ENCODE results near the gene GPD1. TPM values are rescaled to one million over a fixed set of nuclear protein-coding genes. Genes with fewer than 3 reads are reported as not detected.

The GPD1 gene
- total RNA-seq, 5 donors from 2014 or later (not counting 1 experiment from before 2014, with no cell fraction given) = 0.41 to 1.1 (median 0.86) TPM

DNA sequence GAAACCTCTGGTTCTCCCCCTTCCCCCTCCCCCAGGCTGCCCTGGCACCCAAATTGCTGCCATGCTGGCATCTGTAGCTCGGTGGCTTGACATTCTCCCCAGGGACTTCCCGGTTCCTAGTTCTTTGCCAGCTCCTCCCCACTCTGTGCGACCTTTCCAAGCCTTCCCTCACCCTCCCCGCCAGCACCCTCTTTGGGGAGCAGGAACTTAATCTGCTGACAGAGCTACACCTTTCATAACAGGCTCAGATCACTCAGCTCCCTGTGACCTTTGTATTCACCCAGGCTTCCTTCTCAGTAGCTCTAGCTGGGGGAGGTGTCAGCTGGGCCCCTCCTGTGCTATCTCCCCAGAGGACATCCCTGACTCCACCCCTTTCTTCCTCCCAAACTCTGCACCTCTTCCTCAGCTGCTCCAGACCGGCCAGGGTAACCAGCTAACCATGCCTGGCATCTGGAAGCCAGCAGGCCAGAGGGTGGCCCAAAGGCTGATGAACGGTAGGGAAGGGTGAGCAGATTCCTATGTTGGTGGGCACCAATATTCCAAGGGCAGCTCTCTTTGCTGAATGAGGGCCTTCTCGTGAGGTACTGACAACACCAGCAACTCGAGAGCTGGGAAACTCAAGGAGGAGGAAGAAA, 6.4 kb downstream of the GPD1 start:
- 72% methylated on average over 4 of the region's 8 CpGs for WGBS (ENCODE audit: insufficient coverage)
- Histone ChIP-seq H3K36me3 (ENCODE audit: control insufficient read depth in 2 of 2, extremely low read depth in 1 of 2, insufficient read depth in 1 of 2, low read length in 1 of 2) (no peaks in the 10 kb centered on the region), H3K9me3 (no peaks in the 10 kb centered on the region), H3K27me3 (replicated peaks in 1 of 2; ENCODE audit: control insufficient read depth in 2 of 2, extremely low read depth in 1 of 2, insufficient read depth in 2 of 2, low read length in 1 of 2) (peaks cover 0 to 7% of the 10 kb centered on the region in 2 experiments), H3K4me3 (ENCODE audit: control insufficient read depth in 1 of 2, extremely low read depth in 1 of 2, low read length in 1 of 2) (no peak overlapping the region), H3K4me1 (ENCODE audit: control insufficient read depth in 1 of 2, extremely low read depth in 1 of 2, insufficient read depth in 2 of 2, low read length in 2 of 2) (peaks cover 2 to 40% of the 10 kb centered on the region in 2 experiments), H3K27ac (ENCODE audit: low read length) (peak overlapping the region; percentile 18)
- peak overlapping the region; percentile 55 to 79 for H3K27ac Mint-ChIP-seq
- peaks cover 0 to 3% of the 10 kb centered on the region in 2 donors for H3K27me3 Mint-ChIP-seq
- ChIA-PET CTCF (interaction anchor here (0.6 to 4.6 kb wide), 16 partner anchors 8 to 65 kb away, joined by 3 to 94 read pairs (median 4); partner anchors contain the start of genes CERS5 (in 2 of the 2) and SMARCD1 (in 1 of the 2)), POLR2A (interaction anchor here in 1 of 2 donors (2.5 kb wide), 1 partner anchor 57 kb away, joined by 24 read pairs; the partner anchor contains the start of gene CERS5)
- H3K9me3 Mint-ChIP-seq = no peaks in the 10 kb centered on the region
- no peak for ATAC-seq (replicated peaks in 1 of 4)
- peak overlapping the region in 2 of 3 donors; percentile 37 to 97 for H3K4me3 Mint-ChIP-seq
- peaks cover 3% of the 10 kb centered on the region for H3K36me3 Mint-ChIP-seq
- DNase-seq = no peak
- H3K4me1 Mint-ChIP-seq = peaks cover 16 to 34% (median 33%) of the 10 kb centered on the region in 3 donors

DNA sequence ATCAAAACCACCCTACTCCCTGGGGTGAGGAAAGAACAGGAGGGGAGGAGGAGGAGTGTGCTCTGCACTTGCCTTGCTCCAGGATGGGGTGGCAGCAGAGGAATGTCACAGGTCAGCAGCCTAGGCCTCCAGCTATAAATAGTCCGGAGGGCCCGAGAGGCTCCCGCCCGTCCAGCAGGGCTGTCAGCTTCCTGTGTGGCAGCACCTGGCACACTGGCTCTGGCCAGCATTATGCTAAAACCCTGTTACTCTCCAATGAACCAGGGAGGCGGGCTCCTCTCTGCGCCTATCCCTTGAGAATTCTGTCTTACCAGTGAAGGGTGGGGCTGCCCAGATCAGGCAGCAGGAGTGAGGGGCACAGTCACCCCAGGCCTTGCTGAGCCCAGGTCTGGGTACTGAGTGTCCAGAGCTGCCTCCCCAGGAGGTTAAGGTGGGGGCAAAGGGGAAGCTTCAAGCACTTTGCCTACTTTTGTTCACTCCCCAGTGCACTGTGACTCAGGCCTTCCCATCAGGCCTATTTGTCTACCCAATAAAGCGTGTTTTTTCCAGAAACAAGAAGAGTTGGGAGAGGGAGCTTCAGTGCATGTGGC, 7.0 kb downstream of the GPD1 start:
- Histone ChIP-seq H3K27ac (ENCODE audit: low read length) (peak overlapping the region; percentile 18), H3K4me1 (ENCODE audit: control insufficient read depth in 1 of 2, extremely low read depth in 1 of 2, insufficient read depth in 2 of 2, low read length in 2 of 2) (peaks cover 2 to 44% of the 10 kb centered on the region in 2 experiments), H3K9me3 (no peaks in the 10 kb centered on the region), H3K36me3 (ENCODE audit: control insufficient read depth in 2 of 2, extremely low read depth in 1 of 2, insufficient read depth in 1 of 2, low read length in 1 of 2) (peaks cover 0 to 5% of the 10 kb centered on the region in 2 donors), H3K27me3 (replicated peaks in 1 of 2; ENCODE audit: control insufficient read depth in 2 of 2, extremely low read depth in 1 of 2, insufficient read depth in 2 of 2, low read length in 1 of 2) (peaks cover 0 to under 1% of the 10 kb centered on the region in 2 experiments), H3K4me3 (ENCODE audit: control insufficient read depth in 1 of 2, extremely low read depth in 1 of 2, low read length in 1 of 2) (peak overlapping the region in 1 of 2 donors; percentile 39)
- CTCF ChIA-PET = interaction anchor here (0.5 to 4.6 kb wide), 26 partner anchors 8 to 1258 kb away, joined by 3 to 94 read pairs (median 4); partner anchors contain the start of genes CERS5 (in 2 of the 2), SMARCD1 (in 2 of the 2), DDX23 (in 1 of the 2) and LIMA1 (in 1 of the 2)
- H3K4me1 Mint-ChIP-seq = peaks cover 22 to 40% (median 39%) of the 10 kb centered on the region in 3 donors
- POLR2A ChIA-PET = interaction anchor here in 1 of 2 donors (0.6 to 2.5 kb wide), 5 partner anchors 19 to 56 kb away, joined by 3 to 24 read pairs (median 10); partner anchors contain the start of genes CERS5 and SMARCD1
- peaks cover 3% of the 10 kb centered on the region for H3K36me3 Mint-ChIP-seq
- H3K27ac Mint-ChIP-seq = peak overlapping the region; percentile 92 to 96
- peak in 1 of 35 experiments; percentile 11 for DNase-seq
- H3K9me3 Mint-ChIP-seq = no peaks in the 10 kb centered on the region
- H3K4me3 Mint-ChIP-seq = peak overlapping the region; percentile 92 to 97 (median 96)
- ATAC-seq (replicated peaks in 1 of 4) = no peak
- WGBS (ENCODE audit: insufficient coverage) = 61% methylated on average over 6 of the region's 7 CpGs
- H3K27me3 Mint-ChIP-seq = peaks cover 0 to 2% of the 10 kb centered on the region in 2 donors

DNA sequence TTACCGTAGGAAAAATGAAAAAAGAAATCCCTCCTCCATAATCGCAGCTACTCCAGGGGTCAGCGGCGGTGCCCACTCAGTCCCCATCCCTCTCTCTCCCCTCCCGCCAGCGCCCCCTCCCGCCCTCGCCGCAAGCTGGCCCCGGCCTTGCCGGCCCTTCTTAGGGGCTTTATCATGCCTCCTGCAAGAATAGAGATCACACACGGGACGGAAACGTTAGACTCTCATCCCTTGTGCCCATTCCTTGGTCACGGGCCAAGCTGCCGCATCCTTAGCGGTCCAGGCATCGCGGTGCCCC, 7.5 kb downstream of the GPD1 start:
- CTCF ChIA-PET = interaction anchor here (0.5 to 6.1 kb wide), 34 partner anchors 13 to 1711 kb away, joined by 3 to 94 read pairs (median 4); partner anchors contain the start of genes CERS5 (in 2 of the 2), SMARCD1 (in 2 of the 2), DDX23 (in 1 of the 2) and LIMA1 (in 1 of the 2)
- H3K4me1 Mint-ChIP-seq = peaks cover 26 to 44% (median 43%) of the 10 kb centered on the region in 3 donors
- peaks cover 5% of the 10 kb centered on the region for H3K36me3 Mint-ChIP-seq
- ATAC-seq (replicated peaks in 1 of 4) = no peak
- DNase-seq = peak in 1 of 35 experiments; percentile 3
- WGBS (ENCODE audit: insufficient coverage) = 15% methylated on average over 13 of the region's 19 CpGs
- Histone ChIP-seq H3K36me3 (ENCODE audit: control insufficient read depth in 2 of 2, extremely low read depth in 1 of 2, insufficient read depth in 1 of 2, low read length in 1 of 2) (peaks cover 0 to 8% of the 10 kb centered on the region in 2 donors), H3K27me3 (replicated peaks in 1 of 2; ENCODE audit: control insufficient read depth in 2 of 2, extremely low read depth in 1 of 2, insufficient read depth in 2 of 2, low read length in 1 of 2) (no peaks in the 10 kb centered on the region), H3K9me3 (no peaks in the 10 kb centered on the region), H3K4me3 (ENCODE audit: control insufficient read depth in 1 of 2, extremely low read depth in 1 of 2, low read length in 1 of 2) (peak overlapping the region in 1 of 2 donors; percentile 39), H3K27ac (ENCODE audit: low read length) (peak overlapping the region; percentile 55), H3K4me1 (ENCODE audit: control insufficient read depth in 1 of 2, extremely low read depth in 1 of 2, insufficient read depth in 2 of 2, low read length in 2 of 2) (peaks cover 2 to 46% of the 10 kb centered on the region in 2 experiments)
- POLR2A ChIA-PET = interaction anchor here in 1 of 2 donors (0.6 to 2.5 kb wide), 6 partner anchors 19 to 110 kb away, joined by 3 to 24 read pairs (median 7); partner anchors contain the start of genes CERS5 and SMARCD1
- H3K4me3 Mint-ChIP-seq = peak overlapping the region; percentile 92 to 97 (median 96)
- H3K27me3 Mint-ChIP-seq = no peaks in the 10 kb centered on the region
- H3K9me3 Mint-ChIP-seq = no peaks in the 10 kb centered on the region
- peak overlapping the region; percentile 92 to 96 for H3K27ac Mint-ChIP-seq

DNA sequence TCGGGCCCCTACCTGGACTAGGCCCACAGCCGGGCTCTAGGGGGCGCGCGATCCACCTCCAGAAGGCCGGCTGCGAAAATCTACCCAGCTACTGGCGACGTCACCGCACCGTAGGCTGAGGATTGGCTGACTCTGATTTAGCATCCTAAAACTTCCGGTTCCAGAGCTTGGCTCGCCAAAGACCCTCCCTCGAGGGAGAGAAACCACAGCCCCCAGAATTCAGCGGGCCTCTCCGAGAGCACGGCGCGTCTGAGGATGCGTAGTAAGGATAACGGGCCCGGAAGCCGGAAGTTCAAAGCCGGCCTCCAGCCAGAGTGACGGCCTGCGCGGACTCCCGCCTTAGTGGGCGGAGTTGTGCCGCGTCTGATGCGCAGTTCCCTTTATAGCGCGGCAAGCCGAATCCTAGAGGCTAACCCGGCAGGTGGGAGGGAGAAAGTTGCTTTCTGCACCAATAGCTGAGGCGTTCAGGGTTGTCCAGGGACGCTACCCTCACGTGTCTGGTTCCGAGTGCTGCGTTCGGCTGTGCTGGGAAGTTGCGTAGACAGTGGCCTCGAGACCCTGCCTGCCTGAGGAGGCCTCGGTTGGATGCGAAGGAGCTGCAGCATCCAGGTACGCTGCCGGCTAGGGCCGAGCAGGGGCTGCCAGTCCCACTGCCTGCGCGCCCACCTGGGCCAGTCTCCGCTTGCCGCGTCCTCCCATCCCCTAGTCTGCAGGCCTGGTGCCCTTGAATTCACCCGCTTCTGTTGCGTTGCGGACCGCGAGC, 8.1 kb downstream of the GPD1 start, which contains the start of gene COX14:
Gene COX14, plus strand, starts transcription at position 544 of the 763 bp plus-strand sequence. CDS start 7,808 bp downstream, outside the sequence.
- ATAC-seq (replicated peaks in 1 of 4) = peak; percentile 86 to 88 (median 86)
- 0% methylated on average over 56 of the region's 59 CpGs for WGBS (ENCODE audit: insufficient coverage)
- Histone ChIP-seq H3K9me3 (no peaks in the 10 kb centered on the region), H3K36me3 (ENCODE audit: control insufficient read depth in 2 of 2, extremely low read depth in 1 of 2, insufficient read depth in 1 of 2, low read length in 1 of 2) (peaks cover 3 to 13% of the 10 kb centered on the region in 2 donors), H3K27me3 (replicated peaks in 1 of 2; ENCODE audit: control insufficient read depth in 2 of 2, extremely low read depth in 1 of 2, insufficient read depth in 2 of 2, low read length in 1 of 2) (no peaks in the 10 kb centered on the region), H3K4me1 (ENCODE audit: control insufficient read depth in 1 of 2, extremely low read depth in 1 of 2, insufficient read depth in 2 of 2, low read length in 2 of 2) (peaks cover 2 to 51% of the 10 kb centered on the region in 2 experiments), H3K27ac (ENCODE audit: low read length) (peak within 1 kb of the TSS; percentile 84), H3K4me3 (ENCODE audit: control insufficient read depth in 1 of 2, extremely low read depth in 1 of 2, low read length in 1 of 2) (peak within 1 kb of the TSS; percentile 81 to 98)
- POLR2A ChIA-PET = interaction anchor here (0.5 to 2.5 kb wide), 17 partner anchors 18 to 1260 kb away, joined by 3 to 24 read pairs (median 4); partner anchors contain the start of genes SMARCD1 (in 2 of the 2), CERS5 (in 1 of the 2), DDX23 (in 1 of the 2) and TMBIM6 (in 1 of the 2)
- peak within 1 kb of the TSS; percentile 92 to 96 for H3K27ac Mint-ChIP-seq
- peak within 1 kb of the TSS; percentile 92 to 97 (median 96) for H3K4me3 Mint-ChIP-seq
- no peaks in the 10 kb centered on the region for H3K27me3 Mint-ChIP-seq
- H3K4me1 Mint-ChIP-seq = peaks cover 32 to 48% (median 44%) of the 10 kb centered on the region in 3 donors
- H3K36me3 Mint-ChIP-seq = peaks cover 6% of the 10 kb centered on the region
- CTCF ChIA-PET = interaction anchor here (0.5 to 6.1 kb wide), 38 partner anchors 12 to 1711 kb away, joined by 3 to 94 read pairs (median 4); partner anchors contain the start of genes CERS5 (in 2 of the 2), SMARCD1 (in 2 of the 2), DDX23 (in 1 of the 2) and LIMA1 (in 1 of the 2)
- DNase-seq = peak; percentile 97 to 100 (median 99)
- H3K9me3 Mint-ChIP-seq = no peaks in the 10 kb centered on the region

GRCh38 chr12:50112456-50113218, 8.8 kb downstream of the GPD1 start:
- Mint-ChIP-seq H3K4me1 (peaks cover 39 to 55% (median 50%) of the 10 kb centered on the region in 3 donors), H3K27ac (peak overlapping the region; percentile 92 to 96), H3K4me3 (peak overlapping the region; percentile 92 to 97 (median 96)), H3K27me3 (no peaks in the 10 kb centered on the region), H3K36me3 (peaks cover 6% of the 10 kb centered on the region), H3K9me3 (no peaks in the 10 kb centered on the region)
- Histone ChIP-seq H3K9me3 (no peaks in the 10 kb centered on the region), H3K4me3 (ENCODE audit: control insufficient read depth in 1 of 2, extremely low read depth in 1 of 2, low read length in 1 of 2) (peak overlapping the region; percentile 81 to 98), H3K27me3 (replicated peaks in 1 of 2; ENCODE audit: control insufficient read depth in 2 of 2, extremely low read depth in 1 of 2, insufficient read depth in 2 of 2, low read length in 1 of 2) (no peaks in the 10 kb centered on the region), H3K4me1 (ENCODE audit: control insufficient read depth in 1 of 2, extremely low read depth in 1 of 2, insufficient read depth in 2 of 2, low read length in 2 of 2) (peaks cover 2 to 59% of the 10 kb centered on the region in 2 experiments), H3K27ac (ENCODE audit: low read length) (peak overlapping the region; percentile 84), H3K36me3 (ENCODE audit: control insufficient read depth in 2 of 2, extremely low read depth in 1 of 2, insufficient read depth in 1 of 2, low read length in 1 of 2) (peaks cover 4 to 17% of the 10 kb centered on the region in 2 donors)
- POLR2A ChIA-PET = interaction anchor here (0.5 to 2.5 kb wide), 20 partner anchors 14 to 1260 kb away, joined by 3 to 24 read pairs (median 4); partner anchors contain the start of genes SMARCD1 (in 2 of the 2), CERS5 (in 1 of the 2), DDX23 (in 1 of the 2) and POU6F1 (in 1 of the 2)
- CTCF ChIA-PET = interaction anchor here (0.6 to 6.1 kb wide), 25 partner anchors 12 to 1193 kb away, joined by 3 to 94 read pairs (median 4); partner anchors contain the start of genes CERS5 (in 2 of the 2), SMARCD1 (in 2 of the 2), NCKAP5L (in 1 of the 2) and RACGAP1 (in 1 of the 2)
- DNase-seq (peak in 2 of 35 experiments; percentile 5 to 6), ATAC-seq (replicated peaks in 1 of 4) (no peak)
- 7% methylated on average over 15 of the region's 26 CpGs for WGBS (ENCODE audit: insufficient coverage)

All from T-cell (primary cell).